ENCODE results near the gene AKR1B1. TPM values are rescaled to one million over a fixed set of nuclear protein-coding genes. Genes with fewer than 3 reads are reported as not detected.

AKR1B1 gene
- total and polyA plus RNA-seq, 2 of the 13 experiments (the other 11 are each of a cell fraction or from before 2014, with no cell fraction given): 89.9 to 133 TPM

GRCh38 chr7:134458806-134459698 is at the start of gene AKR1B1 (continued):
- TF ChIP-seq MXD1 (CRISPR knock-in tag; IDR thresholded peaks at IDR 0.05) (peak; percentile 73; the same call in 1 of the 2 replicates), ZMYM2 (CRISPR knock-in tag; IDR thresholded peaks at IDR 0.05) (peak; percentile 40; the same call in 1 of the 2 replicates), ZNF614 (CRISPR knock-in tag; IDR thresholded peaks at IDR 0.05; ENCODE audit: borderline replicate concordance) (no peak), NFATC3 (CRISPR knock-in tag; IDR thresholded peaks at IDR 0.05) (no peak), ZFP82 (CRISPR knock-in tag; IDR thresholded peaks at IDR 0.05; ENCODE audit: borderline replicate concordance) (no peak), ZBTB2 (CRISPR knock-in tag; IDR thresholded peaks at IDR 0.05; ENCODE audit: low read depth) (no peak), KLF16 (CRISPR knock-in tag; IDR thresholded peaks at IDR 0.05) (peak in 1 of 2 experiments; percentile 57; a peak in 1 of 4 replicates), CBX5 (CRISPR knock-in tag; IDR thresholded peaks at IDR 0.05; ENCODE audit: borderline replicate concordance) (peak; percentile 23; the same call in 1 of the 2 replicates), ZNF558 (CRISPR knock-in tag; IDR thresholded peaks at IDR 0.05; ENCODE audit: borderline replicate concordance) (no peak), MXD3 (CRISPR knock-in tag; IDR thresholded peaks at IDR 0.05) (peak; percentile 51; the same call in 1 of the 2 replicates), FOXC1 (CRISPR knock-in tag; IDR thresholded peaks at IDR 0.05; ENCODE audit: borderline replicate concordance) (peak; percentile 45; the same call in 1 of the 2 replicates), ZNF563 (CRISPR knock-in tag; IDR thresholded peaks at IDR 0.05) (peak; percentile 80), SMAD3 (CRISPR knock-in tag; IDR thresholded peaks at IDR 0.05) (no peak; the same call in 1 of the 2 replicates), ZNF446 (CRISPR knock-in tag; IDR thresholded peaks at IDR 0.05) (no peak), TCF12 (IDR thresholded peaks at IDR 0.05) (no peak), TCF12 (CRISPR knock-in tag; IDR thresholded peaks at IDR 0.05) (peak; percentile 68; the same call in 1 of the 2 replicates), E2F1 (CRISPR knock-in tag; IDR thresholded peaks at IDR 0.05) (peak; percentile 90), TAF1 (CRISPR knock-in tag; IDR thresholded peaks at IDR 0.05) (peak; percentile 77), ATF1 (CRISPR knock-in tag; IDR thresholded peaks at IDR 0.05) (no peak; the same call in 1 of the 2 replicates), PPARG (CRISPR knock-in tag; conservative IDR thresholded peaks at IDR 0.05) (no peak; the same call in 1 of the 2 replicates), DMTF1 (CRISPR knock-in tag; IDR thresholded peaks at IDR 0.05) (no peak), ZNF75D (CRISPR knock-in tag; IDR thresholded peaks at IDR 0.05; ENCODE audit: borderline replicate concordance) (no peak), ZNF235 (CRISPR knock-in tag; IDR thresholded peaks at IDR 0.05; ENCODE audit: borderline replicate concordance) (no peak), GFI1 (CRISPR knock-in tag; IDR thresholded peaks at IDR 0.05; ENCODE audit: borderline replicate concordance) (no peak)

Data from HepG2 (cell line).